ENCODE data around the gene COL23A1. TPM values are rescaled to one million over a fixed set of nuclear protein-coding genes. Genes with fewer than 3 reads are reported as not detected.

The COL23A1 gene
- total RNA-seq, 2 experiments from 2014 or later, result 0.11 TPM; not detected in 1

- Mint-ChIP-seq H3K4me1 (ENCODE audit: low read depth) (no peaks in the 10 kb centered on the region), H3K36me3 (ENCODE audit: low read depth) (no peaks in the 10 kb centered on the region), H3K4me3 (no peak overlapping the region), H3K27me3 (no peaks in the 10 kb centered on the region), H3K27ac (no peak overlapping the region), H3K9me3 (no peaks in the 10 kb centered on the region)
- POLR2A ChIA-PET, result no interaction called here
- no peak for DNase-seq
- ATAC-seq, result no peak
- intact Hi-C loops (cut with micrococcal nuclease), result no loop called here
- CTCF ChIA-PET, result no interaction called here
- no peak for TF ChIP-seq CTCF (IDR thresholded peaks at IDR 0.05)
Observed at GRCh38 chr5:178535299-178536175, 54.7 kb downstream of the COL23A1 start.

GRCh38 chr5:178533136-178533535, 57.1 kb downstream of the COL23A1 start:
- ATAC-seq, result no peak
- ChIA-PET POLR2A (no interaction called here), CTCF (interaction anchor here (0.7 kb wide), 1 partner anchor 73 kb away, joined by 3 read pairs; no protein-coding TSS in a partner anchor)
- Mint-ChIP-seq H3K4me3 (no peak overlapping the region), H3K27ac (no peak overlapping the region), H3K36me3 (ENCODE audit: low read depth) (no peaks in the 10 kb centered on the region), H3K4me1 (ENCODE audit: low read depth) (no peaks in the 10 kb centered on the region), H3K9me3 (no peaks in the 10 kb centered on the region), H3K27me3 (no peaks in the 10 kb centered on the region)
- TF ChIP-seq CTCF (IDR thresholded peaks at IDR 0.05), result no peak
- no peak for DNase-seq
- intact Hi-C loops (cut with micrococcal nuclease), result no loop called here

- intact Hi-C loops (cut with micrococcal nuclease), result no loop called here
- ChIA-PET POLR2A (no interaction called here), CTCF (interaction anchor here (0.7 kb wide), 1 partner anchor 72 kb away, joined by 3 read pairs; no protein-coding TSS in a partner anchor)
- Mint-ChIP-seq H3K36me3 (ENCODE audit: low read depth) (no peaks in the 10 kb centered on the region), H3K27me3 (no peaks in the 10 kb centered on the region), H3K27ac (no peak overlapping the region), H3K4me1 (ENCODE audit: low read depth) (no peaks in the 10 kb centered on the region), H3K4me3 (no peak overlapping the region), H3K9me3 (no peaks in the 10 kb centered on the region)
- no peak for TF ChIP-seq CTCF (IDR thresholded peaks at IDR 0.05)
- no peak for ATAC-seq
- DNase-seq, result no peak
Observed at GRCh38 chr5:178532666-178533065, 57.5 kb downstream of the COL23A1 start.

GRCh38 chr5:178532236-178532635, 58.0 kb downstream of the COL23A1 start:
- no peak for TF ChIP-seq CTCF (IDR thresholded peaks at IDR 0.05)
- Mint-ChIP-seq H3K9me3 (no peaks in the 10 kb centered on the region), H3K27ac (no peak overlapping the region), H3K4me3 (no peak overlapping the region), H3K27me3 (no peaks in the 10 kb centered on the region), H3K36me3 (ENCODE audit: low read depth) (no peaks in the 10 kb centered on the region), H3K4me1 (ENCODE audit: low read depth) (no peaks in the 10 kb centered on the region)
- ChIA-PET POLR2A (no interaction called here), CTCF (no interaction called here)
- DNase-seq (no peak), ATAC-seq (no peak)
- intact Hi-C loops (cut with micrococcal nuclease), result no loop called here

- POLR2A ChIA-PET, result no interaction called here
- ATAC-seq, result no peak
- no peaks in the 10 kb centered on the region for H3K27me3 Mint-ChIP-seq
Observed at GRCh38 chr5:178531786-178532185, 58.4 kb downstream of the COL23A1 start.

More at GRCh38 chr5:178531786-178532185, 58.4 kb downstream of the COL23A1 start:
- CTCF ChIA-PET, result no interaction called here
- DNase-seq, result no peak
- no peak for TF ChIP-seq CTCF (IDR thresholded peaks at IDR 0.05)
- Mint-ChIP-seq H3K4me1 (ENCODE audit: low read depth) (no peaks in the 10 kb centered on the region), H3K9me3 (no peaks in the 10 kb centered on the region), H3K4me3 (no peak overlapping the region), H3K36me3 (ENCODE audit: low read depth) (no peaks in the 10 kb centered on the region), H3K27ac (no peak overlapping the region)
- intact Hi-C loops (cut with micrococcal nuclease), result no loop called here
